Activated CD8-positive, alpha-beta memory T cell treated with anti-CD3 and anti-CD28 coated beads for 24 hours (primary cell): ENCODE measurements around the gene AKAP6.

Experiments used
- DNase-seq: peaks from one replicate; pipeline ENCODE4 v3.0.0-alpha.2; 2020

The AKAP6 gene

DNA sequence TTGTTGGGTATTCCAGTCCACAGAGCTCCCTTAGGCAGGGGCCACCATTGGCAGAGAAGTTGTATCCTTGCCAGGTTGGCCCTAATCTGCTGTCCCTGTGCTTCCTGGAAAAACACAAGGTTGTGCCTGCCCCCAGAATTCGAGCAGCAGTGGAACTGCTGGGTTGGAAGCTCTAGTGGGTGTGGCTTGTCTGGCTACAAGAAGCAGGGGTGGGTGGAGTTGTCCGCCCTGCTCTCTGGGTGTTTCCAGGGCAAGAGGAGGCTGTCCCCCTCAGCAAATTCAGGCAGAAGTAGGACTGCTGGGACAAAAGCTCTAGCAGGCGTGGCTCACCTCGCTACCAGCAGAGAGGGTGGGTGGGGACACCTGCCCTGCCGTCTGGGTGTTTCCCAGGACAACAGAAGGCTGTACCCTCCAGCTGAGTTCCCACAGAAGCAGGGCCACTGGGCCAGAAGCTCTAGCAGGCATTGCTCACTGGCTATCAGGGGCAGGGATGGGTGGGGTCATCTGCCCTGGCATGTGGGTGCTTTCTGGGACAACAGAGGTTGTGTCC is 536.8 kb downstream of the AKAP6 start:
- DNase-seq, result no peak

GRCh38 chr14:32883188-32883587 is 554.1 kb downstream of the AKAP6 start:
- no peak for DNase-seq
